A673 (cell line): ENCODE measurements around the gene COL5A1. TPM values are rescaled to one million over a fixed set of nuclear protein-coding genes. Genes with fewer than 3 reads are reported as not detected.

Experiments
- BruUV-seq: library from RNA; stranded (reverse); fragments of 400-500 nt; replicated peaks from 2 replicates; lab custom pipeline; 2021; lab: Mats Ljungman, UMichigan
- CTCF ChIA-PET: fragments of 300-600 bp; sonication (Branson Sonifier 250); formaldehyde crosslinking; loops from one replicate; lab custom pipeline; 2022; ENCODE audit warnings: antibody characterized with exemption; lab: Charles Lee
- POLR2A ChIA-PET: fragments of 300-600 bp; sonication (Branson Sonifier 250); formaldehyde crosslinking; loops from one replicate; lab custom pipeline; 2022; ENCODE audit warnings: antibody characterized with exemption; ENCODE audit not compliant: low non-redundant PET; lab: Charles Lee
- DNase-seq: peaks from one replicate; pipeline ENCODE4 v3.0.0-alpha.2; 2015; ENCODE audit warnings: low spot score
- H3K27ac ChIP-seq: fragments of 200-600 bp; sonication (generic); 2 replicates; pipeline ENCODE4 v1.5.1; 2016; ENCODE audit warnings: mixed run types, low read depth, mild to moderate bottlenecking, mixed read lengths, antibody characterized with exemption, low read length; ENCODE audit not compliant: poor library complexity, severe bottlenecking
- H3K27me3 ChIP-seq: fragments of 200-600 bp; sonication (generic); replicated peaks from 2 replicates; pipeline ENCODE4 v1.6.1; 2017; ENCODE audit warnings: mixed run types, low read depth, mild to moderate bottlenecking, mixed read lengths, antibody characterized with exemption, low read length; ENCODE audit not compliant: insufficient read depth, poor library complexity
- H3K36me3 ChIP-seq: fragments of 200-600 bp; sonication (generic); 2 replicates; pipeline ENCODE4 v1.6.1; 2016; ENCODE audit warnings: mixed run types, mild to moderate bottlenecking, mixed read lengths, antibody characterized with exemption, low read length; ENCODE audit not compliant: insufficient read depth, poor library complexity, severe bottlenecking
- H3K4me1 ChIP-seq: fragments of 200-600 bp; sonication (generic); 2 replicates; pipeline ENCODE4 v1.6.1; 2017; ENCODE audit warnings: mixed run types, mild to moderate bottlenecking, mixed read lengths, antibody characterized with exemption, low read length; ENCODE audit not compliant: insufficient read depth, poor library complexity, severe bottlenecking
- H3K4me3 ChIP-seq: fragments of 200-600 bp; sonication (generic); 2 replicates; pipeline ENCODE4 v1.5.1; 2016; ENCODE audit warnings: low read depth, mixed run types, mild to moderate bottlenecking, mixed read lengths, low read length; ENCODE audit not compliant: poor library complexity, severe bottlenecking
- H3K9me3 ChIP-seq: fragments of 200-600 bp; sonication (generic); 2 replicates; pipeline ENCODE4 v1.6.1; 2016; ENCODE audit warnings: mixed run types, low read depth, mild to moderate bottlenecking, mixed read lengths, antibody characterized with exemption, low read length; ENCODE audit not compliant: poor library complexity, severe bottlenecking
- CTCF ChIP-seq: fragments of 300-800, 200-600 bp; sonication (generic); conservative IDR thresholded peaks from 2 replicates; pipeline ENCODE4 v1.5.1; 2017; ENCODE audit warnings: low read depth, mild to moderate bottlenecking, antibody characterized with exemption, low read length, moderate library complexity, mixed read lengths
- EZH2 ChIP-seq: fragments of 200-600 bp; sonication (generic); IDR thresholded peaks from 2 replicates; pipeline ENCODE4 v1.6.1; 2017; ENCODE audit warnings: borderline replicate concordance, low read depth, mild to moderate bottlenecking, mixed read lengths, antibody characterized with exemption, low read length; ENCODE audit not compliant: poor library complexity, severe bottlenecking
- intact Hi-C: fragments of 100-400 bp; cut with micrococcal nuclease; formaldehyde crosslinking; loops from one replicate; pipeline ENCODE4 v1.10.0; 2022; ENCODE audit not compliant: unreplicated experiment
- total RNA-seq: library from RNA; stranded (reverse); gene quantifications from 2 replicates; pipeline ENCODE4 v1.2.3, GENCODE V29; 2021

Gene COL5A1
- total RNA-seq, 1 experiment from 2014 or later, result 33.6 TPM

- intact Hi-C loops, result no loop called here
- Histone ChIP-seq H3K27me3 (no peaks in the 10 kb centered on the region), H3K36me3 (no peaks in the 10 kb centered on the region), H3K9me3 (no peaks in the 10 kb centered on the region), H3K27ac (no peak overlapping the region), H3K4me3 (no peak overlapping the region), H3K4me1 (no peaks in the 10 kb centered on the region)
- DNase-seq, result no peak
- CTCF ChIA-PET, result no interaction called here
- no peak for TF ChIP-seq CTCF
- TF ChIP-seq EZH2, result no peak
- POLR2A ChIA-PET, result no interaction called here
- BruUV-seq, result no TSS peak
These were observed 74.5 kb downstream of the COL5A1 start for GRCh38 chr9:134716067-134716466.

GRCh38 chr9:134717056-134717455, 75.5 kb downstream of the COL5A1 start:
- BruUV-seq, result no TSS peak
- CTCF ChIA-PET, result no interaction called here
- no peaks in the 10 kb centered on the region for H3K4me1 ChIP-seq
- H3K4me3 ChIP-seq, result no peak overlapping the region
- H3K27me3 ChIP-seq, result no peaks in the 10 kb centered on the region
- intact Hi-C loops, result no loop called here
- no peaks in the 10 kb centered on the region for H3K36me3 ChIP-seq
- H3K9me3 ChIP-seq, result no peaks in the 10 kb centered on the region
- no peak overlapping the region for H3K27ac ChIP-seq
- no peak for TF ChIP-seq EZH2
- no peak for TF ChIP-seq CTCF
- POLR2A ChIA-PET, result no interaction called here
- DNase-seq, result no peak

- Histone ChIP-seq H3K36me3 (no peaks in the 10 kb centered on the region), H3K27ac (no peak overlapping the region), H3K27me3 (no peaks in the 10 kb centered on the region), H3K9me3 (no peaks in the 10 kb centered on the region), H3K4me1 (no peaks in the 10 kb centered on the region), H3K4me3 (no peak overlapping the region)
- intact Hi-C loops, result no loop called here
- no TSS peak for BruUV-seq
- CTCF ChIA-PET, result no interaction called here
- no peak for DNase-seq
- POLR2A ChIA-PET, result no interaction called here
- TF ChIP-seq CTCF, result no peak
- TF ChIP-seq EZH2, result no peak
These were observed 76.5 kb downstream of the COL5A1 start for GRCh38 chr9:134717924-134718645.
